Endodermal cell (in vitro differentiated cells): ENCODE data around the gene TMEM116. TPM values are rescaled to one million over a fixed set of nuclear protein-coding genes. Genes with fewer than 3 reads are reported as not detected.

Source experiments
- DNase-seq: peaks from one replicate; pipeline ENCODE4 v3.0.0-alpha.2; 2017
- H3K27ac ChIP-seq: 2 replicates; pipeline ENCODE4 v1.5.1; 2013; ENCODE audit warnings: mild to moderate bottlenecking, low read depth, low read length, moderate library complexity
- H3K27me3 ChIP-seq: 2 replicates; pipeline ENCODE4 v1.6.1; 2013; ENCODE audit warnings: mild to moderate bottlenecking, low read length, moderate library complexity; ENCODE audit not compliant: insufficient read depth, control insufficient read depth, poor library complexity, severe bottlenecking
- H3K36me3 ChIP-seq: 2 replicates; pipeline ENCODE4 v1.7.0; 2013; ENCODE audit warnings: mild to moderate bottlenecking, low read length, moderate library complexity; ENCODE audit not compliant: control insufficient read depth, insufficient read depth
- H3K4me1 ChIP-seq: one replicate; pipeline ENCODE4 v1.7.0; 2013; ENCODE audit warnings: low read length; ENCODE audit not compliant: control insufficient read depth, insufficient read depth
- H3K4me3 ChIP-seq: 2 replicates; pipeline ENCODE4 v1.5.1; 2013; ENCODE audit warnings: mild to moderate bottlenecking, low read length, moderate library complexity
- H3K9ac ChIP-seq: 2 replicates; pipeline ENCODE4 v1.6.1; 2013; ENCODE audit warnings: mild to moderate bottlenecking, low read length, moderate library complexity; ENCODE audit not compliant: poor library complexity, severe bottlenecking; ENCODE audit errors: extremely low read depth
- H3K9me3 ChIP-seq: 2 replicates; pipeline ENCODE4 v1.6.1; 2013; ENCODE audit warnings: mild to moderate bottlenecking, low read length, moderate library complexity; ENCODE audit not compliant: control insufficient read depth
- H3K27ac Mint-ChIP-seq: 2 replicates; pipeline ENCODE4 v1.8.0; 2020; ENCODE audit warnings: mixed read lengths
- H3K27me3 Mint-ChIP-seq: 2 replicates; pipeline ENCODE4 v1.8.0; 2021; ENCODE audit warnings: mild to moderate bottlenecking, mixed read lengths; ENCODE audit not compliant: insufficient read depth
- H3K36me3 Mint-ChIP-seq: 2 replicates; pipeline ENCODE4 v1.8.0; 2020; ENCODE audit warnings: low read depth, mixed read lengths
- H3K4me1 Mint-ChIP-seq: 2 replicates; pipeline ENCODE4 v1.8.0; 2020; ENCODE audit warnings: mixed read lengths
- H3K4me3 Mint-ChIP-seq: 2 replicates; pipeline ENCODE4 v1.8.0; 2020; ENCODE audit warnings: mild to moderate bottlenecking, moderate library complexity, mixed read lengths
- H3K9me3 Mint-ChIP-seq: 2 replicates; pipeline ENCODE4 v1.8.0; 2020; ENCODE audit warnings: mild to moderate bottlenecking, mixed read lengths
- CTCF ChIP-seq: fragments of 200-600 bp; sonication (generic); conservative IDR thresholded peaks from 2 replicates; pipeline ENCODE4 v1.5.0; 2021; ENCODE audit warnings: antibody characterized with exemption, mild to moderate bottlenecking
- WGBS, 2 experiments: methylation state at CpG; one replicate each; pipeline versions ENCODE4 v1.1.5 to v1.1.7; 2013; ENCODE audit warnings: missing lambda C conversion rate in 2 of 2, mixed read lengths in 1 of 2; ENCODE audit not compliant: insufficient coverage in 1 of 2, insufficient read length in 1 of 2; 5-methylcytosine and 5-hydroxymethylcytosine counted together
- total RNA-seq, 2 donors: library from RNA; stranded (reverse); fragmentation: NEBNext Ultra II Directional in 1 of 2; extraction: Animal tissue kit (Norgen Biotek cat#: 25700) in 1 of 2; gene quantifications; 2 replicates in 1 of 2; 3 replicates in 1 of 2; pipeline ENCODE4 v1.2.1, GENCODE V29; 2021

TMEM116 gene
- total RNA-seq, 2 donors from 2014 or later, result 13.1 to 17.0 TPM

DNA sequence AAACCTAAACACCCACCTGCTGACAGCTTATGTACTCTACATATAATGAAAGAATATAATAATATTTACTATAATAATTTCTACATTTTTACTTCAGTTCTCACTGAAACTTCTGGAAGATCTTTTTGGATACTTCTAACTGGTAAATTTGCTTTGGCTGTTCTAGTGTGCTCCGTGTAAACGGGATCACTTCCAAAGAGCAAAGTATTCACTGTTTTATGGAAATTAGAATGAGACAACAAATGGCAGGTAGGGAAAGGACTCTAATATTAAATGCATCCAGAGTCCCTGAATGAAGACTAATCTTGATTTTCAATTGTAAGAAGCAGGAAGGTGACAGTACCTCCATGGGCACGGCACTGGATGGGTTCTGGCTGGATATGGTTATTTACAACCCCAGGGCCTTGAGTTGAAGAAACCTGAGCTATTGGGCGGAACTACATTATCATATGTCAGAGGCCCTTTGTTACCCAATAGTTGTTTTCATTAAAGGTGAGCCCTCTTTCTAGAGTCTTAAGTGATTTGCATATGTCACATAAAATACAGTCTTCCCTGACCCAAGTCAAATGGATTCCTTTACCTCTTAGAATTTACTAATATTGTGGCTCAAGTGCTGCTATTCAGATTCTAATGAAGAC, 10.9 kb upstream of the TMEM116 start:
- no peaks in the 10 kb centered on the region for H3K9me3 ChIP-seq
- H3K27me3 Mint-ChIP-seq, result no peaks in the 10 kb centered on the region
- H3K27ac Mint-ChIP-seq, result no peak overlapping the region
- no peak overlapping the region for H3K4me3 Mint-ChIP-seq
- no peak for TF ChIP-seq CTCF
- H3K27me3 ChIP-seq, result no peaks in the 10 kb centered on the region
- no peaks in the 10 kb centered on the region for H3K4me1 ChIP-seq
- H3K27ac ChIP-seq, result no peak overlapping the region
- H3K9me3 Mint-ChIP-seq, result no peaks in the 10 kb centered on the region
- WGBS, 2 experiments, result 94 to 96% methylated on average over 3 to 4 of the region's 4 CpGs
- peaks cover 75% of the 10 kb centered on the region for H3K36me3 ChIP-seq
- DNase-seq, result no peak
- no peak overlapping the region for H3K9ac ChIP-seq
- H3K36me3 Mint-ChIP-seq, result peaks cover 53% of the 10 kb centered on the region
- H3K4me3 ChIP-seq, result no peak overlapping the region
- peaks cover 1% of the 10 kb centered on the region for H3K4me1 Mint-ChIP-seq

DNA sequence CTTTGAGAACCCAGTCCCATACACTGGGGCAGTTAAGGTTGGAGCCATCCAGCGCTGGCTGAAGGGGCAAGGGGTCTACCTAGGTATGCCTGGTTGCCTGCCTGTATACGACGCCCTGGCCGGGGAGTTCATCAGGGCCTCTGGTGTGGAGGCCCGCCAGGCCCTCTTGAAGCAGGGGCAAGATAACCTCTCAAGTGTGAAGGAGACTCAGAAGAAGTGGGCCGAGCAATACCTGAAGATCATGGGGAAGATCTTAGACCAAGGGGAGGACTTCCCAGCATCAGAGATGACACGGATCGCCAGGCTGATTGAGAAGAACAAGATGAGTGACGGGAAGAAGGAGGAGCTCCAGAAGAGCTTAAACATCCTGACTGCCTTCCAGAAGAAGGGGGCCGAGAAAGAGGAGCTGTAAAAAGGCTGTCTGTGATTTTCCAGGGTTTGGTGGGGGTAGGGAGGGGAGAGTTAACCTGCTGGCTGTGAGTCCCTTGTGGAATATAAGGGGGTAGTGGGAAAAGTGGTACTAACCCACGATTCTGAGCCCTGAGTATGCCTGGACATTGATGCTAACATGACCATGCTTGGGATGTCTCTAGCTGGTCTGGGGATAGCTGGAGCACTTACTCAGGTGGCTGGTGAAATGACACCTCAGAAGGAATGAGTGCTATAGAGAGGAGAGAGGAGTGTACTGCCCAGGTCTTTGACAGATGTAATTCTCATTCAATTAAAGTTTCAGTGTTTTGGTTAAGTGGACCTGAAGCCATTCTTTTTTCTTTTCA, 9.5 kb upstream of the TMEM116 start:
- no peak overlapping the region for H3K4me3 Mint-ChIP-seq
- H3K27ac ChIP-seq, result no peak overlapping the region
- WGBS, 2 experiments, result 93 to 94% methylated on average over 9 to 11 of the region's 11 CpGs

DNA sequence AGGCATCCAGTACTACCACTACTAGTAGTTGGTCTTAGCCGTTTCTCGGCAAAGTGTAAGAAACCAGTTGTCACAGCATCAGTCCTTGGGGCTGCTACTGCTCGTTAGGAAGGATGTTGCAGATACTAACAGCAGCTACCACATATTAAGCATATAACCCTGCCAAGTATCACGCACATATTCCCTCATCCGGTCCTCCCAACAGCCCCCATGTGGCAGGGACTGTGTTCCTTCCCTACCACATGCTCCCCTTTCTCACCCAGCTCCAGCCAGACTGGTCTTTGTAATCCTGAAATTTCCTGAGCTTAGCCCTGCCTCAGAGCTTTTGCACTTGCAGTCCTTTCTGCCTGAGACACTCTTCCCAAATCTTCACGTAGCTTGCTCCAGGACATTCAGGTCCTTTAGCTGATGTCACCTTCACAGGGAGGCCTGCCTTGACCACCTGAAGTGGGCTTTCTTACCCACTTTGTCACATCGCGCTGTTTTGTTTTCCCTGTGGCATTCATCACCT, 8.0 kb upstream of the TMEM116 start:
- Mint-ChIP-seq H3K27ac (no peak overlapping the region), H3K9me3 (peaks cover 2% of the 10 kb centered on the region), H3K4me1 (peaks cover 4% of the 10 kb centered on the region), H3K4me3 (no peak overlapping the region), H3K27me3 (no peaks in the 10 kb centered on the region), H3K36me3 (peaks cover 70% of the 10 kb centered on the region)
- no peak for TF ChIP-seq CTCF
- 94 to 97% methylated on average over 6 to 8 of the region's 8 CpGs for WGBS, 2 experiments
- Histone ChIP-seq H3K4me1 (no peaks in the 10 kb centered on the region), H3K9ac (no peak overlapping the region), H3K27me3 (no peaks in the 10 kb centered on the region), H3K36me3 (peaks cover 89% of the 10 kb centered on the region), H3K27ac (no peak overlapping the region), H3K4me3 (no peak overlapping the region), H3K9me3 (peaks cover 3% of the 10 kb centered on the region)
- no peak for DNase-seq

More for the DNA sequence above, 9.5 kb upstream of the TMEM116 start:
- Mint-ChIP-seq H3K4me1 (peaks cover 1% of the 10 kb centered on the region), H3K27ac (peak overlapping the region; percentile 1), H3K27me3 (no peaks in the 10 kb centered on the region), H3K9me3 (no peaks in the 10 kb centered on the region), H3K36me3 (peaks cover 58% of the 10 kb centered on the region)
- no peaks in the 10 kb centered on the region for H3K27me3 ChIP-seq
- peak; percentile 51 for DNase-seq
- H3K9ac ChIP-seq, result no peak overlapping the region
- no peaks in the 10 kb centered on the region for H3K4me1 ChIP-seq
- no peaks in the 10 kb centered on the region for H3K9me3 ChIP-seq
- no peak for TF ChIP-seq CTCF
- no peak overlapping the region for H3K4me3 ChIP-seq
- H3K36me3 ChIP-seq, result peaks cover 76% of the 10 kb centered on the region
